ACC112 (cell line): ENCODE results near the gene ARHGEF2.
"Not testable (repeated sequence)": the region's sequence is repeated elsewhere in the genome, so short reads cannot be mapped to it uniquely, and the experiment has no call there.

Experiments
- H2AFZ ChIP-seq: fragments of 200-600 bp; sonication (generic); one replicate; pipeline ENCODE4 v1.6.0; 2017; ENCODE audit warnings: antibody characterized with exemption, low read length; ENCODE audit not compliant: unreplicated experiment
- H3K27ac ChIP-seq: fragments of 200-600 bp; sonication (generic); 2 replicates; pipeline ENCODE4 v1.5.1; 2014; ENCODE audit warnings: low read depth, mild to moderate bottlenecking, antibody characterized with exemption, low read length, moderate library complexity
- H3K27me3 ChIP-seq: fragments of 200-600 bp; sonication (generic); 2 replicates; pipeline ENCODE4 v1.6.1; 2014; ENCODE audit warnings: mild to moderate bottlenecking, antibody characterized with exemption, low read length, moderate library complexity, mixed read lengths; ENCODE audit not compliant: insufficient read depth
- H3K36me3 ChIP-seq: fragments of 200-600 bp; sonication (generic); 2 replicates; pipeline ENCODE4 v1.6.1; 2016; ENCODE audit warnings: mild to moderate bottlenecking, antibody characterized with exemption, low read length, moderate library complexity, mixed read lengths; ENCODE audit not compliant: insufficient read depth
- H3K4me1 ChIP-seq: fragments of 200-600 bp; sonication (generic); one replicate; pipeline ENCODE4 v1.6.1; 2016; ENCODE audit warnings: low read length, mixed read lengths; ENCODE audit not compliant: insufficient read depth, unreplicated experiment, control insufficient read depth
- H3K4me3 ChIP-seq: fragments of 200-600 bp; sonication (generic); 2 replicates; pipeline ENCODE4 v1.5.1; 2014; ENCODE audit warnings: mild to moderate bottlenecking, low read depth, low read length
- H3K79me2 ChIP-seq: fragments of 200-600 bp; sonication (generic); one replicate; pipeline ENCODE4 v1.6.0; 2016; ENCODE audit warnings: low read length; ENCODE audit not compliant: control insufficient read depth, unreplicated experiment, insufficient read depth

Gene ARHGEF2

DNA sequence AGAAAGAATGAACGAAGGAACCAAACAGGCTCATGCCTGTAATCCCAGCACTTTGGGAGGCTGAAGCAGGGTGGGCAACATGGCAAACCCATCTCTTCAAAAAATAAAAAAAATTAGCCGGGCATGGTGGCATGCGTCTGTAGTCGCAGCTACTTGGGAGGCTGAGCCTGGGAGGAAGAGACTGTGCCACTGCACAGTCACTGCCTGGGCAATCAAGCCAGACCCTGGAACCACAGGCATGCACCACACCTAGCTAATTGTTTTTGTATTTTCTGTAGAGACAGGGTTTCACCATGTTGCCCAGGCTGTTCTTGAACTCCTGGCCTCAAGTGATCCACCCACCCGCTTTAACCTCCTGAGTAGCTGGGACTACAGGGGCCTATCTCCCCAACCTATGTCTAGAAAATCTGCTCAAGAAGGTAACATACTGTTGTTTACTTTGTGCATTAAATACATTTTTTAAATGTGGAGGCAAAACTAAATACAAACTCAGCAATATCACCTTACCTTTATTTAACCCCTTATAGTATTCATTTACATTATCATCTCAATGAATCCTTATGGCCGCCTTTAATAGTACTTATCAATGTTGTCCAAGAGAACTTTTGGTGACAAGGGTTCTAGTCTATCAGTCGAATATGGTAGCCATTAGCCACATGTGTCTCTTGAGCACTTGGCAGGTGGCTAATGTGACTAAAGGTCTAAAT, 46.9 kb downstream of the ARHGEF2 start:
- Histone ChIP-seq H3K36me3 (peaks cover 39% of the 10 kb centered on the region), H2AFZ (no peak overlapping the region), H3K27ac (no peak overlapping the region), H3K27me3 (no peaks in the 10 kb centered on the region), H3K79me2 (peaks cover 74% of the 10 kb centered on the region), H3K4me3 (peak overlapping the region; percentile 92), H3K4me1 (peaks cover 36% of the 10 kb centered on the region)

DNA sequence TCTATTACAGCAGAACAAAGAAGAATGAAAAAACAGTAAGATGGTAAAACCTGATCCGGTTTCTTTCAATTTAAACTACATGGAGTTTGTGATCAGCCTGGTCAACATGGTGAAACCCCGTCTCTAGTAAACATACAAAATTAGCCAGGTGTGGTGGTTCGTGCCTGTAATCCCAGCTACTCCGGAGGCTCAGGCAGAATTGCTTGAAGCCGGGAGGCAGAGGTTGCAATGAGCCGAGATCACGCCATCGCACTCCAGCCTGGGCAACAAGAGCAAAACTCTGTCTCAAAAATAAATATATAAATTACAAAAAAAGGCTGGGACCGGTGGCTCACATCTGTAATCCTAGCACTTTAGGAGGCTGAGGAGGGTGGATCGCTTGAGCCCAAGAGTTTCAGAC, 47.6 kb downstream of the ARHGEF2 start:
- not testable (repeated sequence) for H3K27ac ChIP-seq, H3K27me3 ChIP-seq, H2AFZ ChIP-seq
- Histone ChIP-seq H3K4me1 (peaks cover 36% of the 10 kb centered on the region), H3K36me3 (peaks cover 44% of the 10 kb centered on the region), H3K4me3 (peak overlapping the region; percentile 92), H3K79me2 (peaks cover 78% of the 10 kb centered on the region)

DNA sequence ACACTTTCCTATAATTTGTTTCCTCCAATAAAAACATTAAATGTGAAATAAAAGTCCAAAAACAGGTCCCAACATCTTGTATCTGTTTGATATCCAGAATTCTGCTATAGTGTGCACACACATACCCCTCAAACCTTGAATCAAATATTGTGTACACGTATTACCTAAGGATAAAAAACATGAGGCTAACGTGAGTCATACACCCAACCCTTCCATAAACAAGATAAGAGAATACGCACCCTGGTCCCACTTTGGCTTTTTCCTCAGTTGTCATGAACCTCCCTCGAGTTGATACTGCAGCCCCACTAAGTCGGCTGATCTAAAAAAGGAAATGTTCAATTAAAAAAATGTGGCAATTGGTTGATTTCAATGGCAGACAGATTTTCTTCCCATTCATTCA, 49.3 kb downstream of the ARHGEF2 start:
- Histone ChIP-seq H3K4me1 (peaks cover 36% of the 10 kb centered on the region), H3K27ac (peak overlapping the region; percentile 3; the same call in 1 of the 2 replicates), H3K4me3 (no peak overlapping the region), H2AFZ (no peak overlapping the region), H3K27me3 (no peaks in the 10 kb centered on the region), H3K36me3 (peaks cover 49% of the 10 kb centered on the region), H3K79me2 (peaks cover 72% of the 10 kb centered on the region)

DNA sequence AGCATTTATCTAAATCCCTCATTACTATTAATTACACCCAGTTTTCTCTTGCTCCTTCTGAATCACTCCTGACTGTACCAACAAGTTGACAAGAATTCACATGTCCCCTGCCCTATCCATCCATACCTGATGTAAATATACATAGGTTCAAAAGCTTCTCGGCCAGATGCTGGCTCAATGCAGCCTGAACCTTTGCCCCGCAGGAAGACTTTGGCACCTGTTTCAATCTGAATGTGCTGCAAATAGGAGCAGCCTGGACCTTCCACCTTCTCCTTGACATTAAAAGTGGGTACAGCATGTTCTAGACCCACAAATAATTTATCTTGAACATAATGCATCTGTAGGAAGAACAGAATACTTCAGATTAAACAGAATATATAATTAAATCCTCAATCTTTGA, 52.8 kb downstream of the ARHGEF2 start:
- no peak overlapping the region for H3K4me3 ChIP-seq
- H3K79me2 ChIP-seq, result peaks cover 56% of the 10 kb centered on the region
- H3K36me3 ChIP-seq, result peaks cover 58% of the 10 kb centered on the region
- no peak overlapping the region for H2AFZ ChIP-seq
- no peak overlapping the region for H3K27ac ChIP-seq
- no peaks in the 10 kb centered on the region for H3K27me3 ChIP-seq
- H3K4me1 ChIP-seq, result peaks cover 13% of the 10 kb centered on the region

DNA sequence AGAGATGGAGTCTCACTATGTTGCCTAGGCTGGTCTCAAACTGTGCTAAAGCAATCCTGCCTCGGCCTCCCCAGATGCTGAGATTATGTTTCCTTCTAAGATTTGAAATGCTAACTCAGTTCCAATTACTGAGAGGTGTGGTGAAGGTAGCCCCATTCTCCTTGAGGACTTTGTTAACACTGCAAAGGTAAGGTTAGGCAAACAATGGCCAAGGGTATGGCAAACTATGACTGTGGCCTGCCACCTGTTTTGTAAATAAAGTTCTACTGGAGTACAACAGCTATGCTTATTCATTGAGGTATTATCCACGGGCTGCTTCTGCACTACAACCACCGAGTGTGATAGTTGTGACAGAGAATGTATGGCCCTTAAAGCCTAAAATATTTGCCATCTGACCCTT, 57.6 kb downstream of the ARHGEF2 start:
- Histone ChIP-seq H3K79me2 (peaks cover 24% of the 10 kb centered on the region), H3K27me3 (no peaks in the 10 kb centered on the region), H3K36me3 (peaks cover 63% of the 10 kb centered on the region)

DNA sequence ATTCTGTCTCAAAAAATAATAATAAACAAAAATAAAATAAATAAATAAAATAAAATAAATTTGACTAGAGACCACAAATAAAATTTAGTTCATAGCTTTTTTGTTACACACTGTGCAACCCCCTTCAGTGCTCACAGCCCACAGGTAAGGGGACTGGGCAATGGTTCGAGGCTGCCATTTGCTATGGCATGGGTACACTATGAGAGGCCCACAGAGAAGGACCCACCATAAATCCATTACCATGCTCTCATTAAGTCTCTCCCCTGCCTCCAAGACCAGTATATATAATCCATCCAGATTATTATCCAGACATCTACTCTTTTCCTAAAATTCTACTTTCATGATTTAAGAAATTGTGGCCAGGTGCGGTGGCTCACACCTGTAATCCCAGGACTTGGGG, 58.5 kb downstream of the ARHGEF2 start:
- no peaks in the 10 kb centered on the region for H3K4me1 ChIP-seq
- no peak overlapping the region for H3K27ac ChIP-seq
- H3K36me3 ChIP-seq, result peaks cover 59% of the 10 kb centered on the region
- H3K4me3 ChIP-seq, result no peak overlapping the region
- H2AFZ ChIP-seq, result no peak overlapping the region
- no peaks in the 10 kb centered on the region for H3K27me3 ChIP-seq
- peaks cover 24% of the 10 kb centered on the region for H3K79me2 ChIP-seq

More for the DNA sequence above, 57.6 kb downstream of the ARHGEF2 start:
- H3K4me1 ChIP-seq, result no peaks in the 10 kb centered on the region
- H3K4me3 ChIP-seq, result no peak overlapping the region
- no peak overlapping the region for H3K27ac ChIP-seq
- H2AFZ ChIP-seq, result no peak overlapping the region

DNA sequence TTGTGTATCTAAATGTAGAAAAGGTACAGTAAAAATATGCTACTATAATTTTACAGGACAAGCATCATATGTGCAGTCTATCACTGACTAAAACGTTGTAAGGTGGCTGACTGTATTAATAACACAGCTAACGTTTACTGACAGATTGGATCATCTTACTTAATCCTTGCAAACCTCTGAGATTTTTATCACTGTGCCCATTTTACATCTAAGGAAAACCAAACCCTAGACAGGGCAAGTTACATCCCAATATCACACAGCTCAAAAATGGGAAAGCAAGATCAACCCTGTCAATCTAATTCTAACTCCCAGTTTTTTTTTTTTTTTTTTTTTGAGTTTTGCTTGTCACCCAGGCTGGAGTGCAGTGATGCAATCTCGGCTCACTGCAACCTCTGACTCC, 59.7 kb downstream of the ARHGEF2 start:
- Histone ChIP-seq H3K36me3 (peaks cover 70% of the 10 kb centered on the region), H3K79me2 (peaks cover 24% of the 10 kb centered on the region), H3K27ac (no peak overlapping the region)

DNA sequence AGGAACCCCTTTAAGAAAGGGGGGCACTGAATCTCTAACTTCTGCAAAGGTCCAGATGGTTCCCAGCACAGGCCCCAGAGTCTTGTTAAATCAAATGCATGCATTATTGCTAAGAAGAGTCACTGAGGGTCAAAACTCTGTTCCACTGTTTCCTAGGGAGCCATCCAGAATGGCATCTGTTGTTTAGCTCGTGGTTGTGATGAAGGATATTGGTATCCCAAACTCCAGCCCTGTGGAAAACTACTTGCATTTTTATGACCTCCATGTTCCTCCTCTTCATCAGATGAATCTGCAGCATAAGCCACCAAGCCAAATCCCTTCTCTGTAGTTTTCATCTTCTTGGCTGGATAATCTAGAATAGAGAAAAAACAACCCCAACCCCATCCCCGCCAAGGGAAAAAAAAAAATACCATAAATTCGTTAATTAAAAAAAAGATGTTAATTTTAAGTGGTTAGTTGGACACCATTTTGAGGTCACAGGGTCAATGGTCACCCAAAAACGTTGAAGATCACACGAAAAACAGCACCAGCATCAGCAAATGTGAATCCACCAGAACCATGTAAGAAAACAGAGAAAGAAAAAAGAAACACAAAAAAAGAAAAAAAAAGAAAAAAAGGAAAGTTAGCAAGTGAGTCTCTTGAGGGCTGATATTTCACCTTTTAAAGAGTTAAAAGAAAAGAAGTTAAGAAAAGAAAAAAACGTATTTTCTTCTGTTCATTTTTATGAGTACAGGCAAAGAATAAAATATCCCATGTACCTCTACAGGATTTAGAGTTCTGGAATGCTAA, 64.2 kb downstream of the ARHGEF2 start:
- peaks cover 10% of the 10 kb centered on the region for H3K4me1 ChIP-seq
- peaks cover 16% of the 10 kb centered on the region for H3K79me2 ChIP-seq
- no peaks in the 10 kb centered on the region for H3K27me3 ChIP-seq
- peak overlapping the region; percentile 27; the same call in 1 of the 2 replicates for H3K27ac ChIP-seq
- no peak overlapping the region for H2AFZ ChIP-seq
- H3K36me3 ChIP-seq, result peaks cover 46% of the 10 kb centered on the region
- no peak overlapping the region for H3K4me3 ChIP-seq

More for the DNA sequence above, 59.7 kb downstream of the ARHGEF2 start:
- Histone ChIP-seq H3K27me3 (no peaks in the 10 kb centered on the region), H2AFZ (no peak overlapping the region), H3K4me3 (no peak overlapping the region), H3K4me1 (no peaks in the 10 kb centered on the region)

DNA sequence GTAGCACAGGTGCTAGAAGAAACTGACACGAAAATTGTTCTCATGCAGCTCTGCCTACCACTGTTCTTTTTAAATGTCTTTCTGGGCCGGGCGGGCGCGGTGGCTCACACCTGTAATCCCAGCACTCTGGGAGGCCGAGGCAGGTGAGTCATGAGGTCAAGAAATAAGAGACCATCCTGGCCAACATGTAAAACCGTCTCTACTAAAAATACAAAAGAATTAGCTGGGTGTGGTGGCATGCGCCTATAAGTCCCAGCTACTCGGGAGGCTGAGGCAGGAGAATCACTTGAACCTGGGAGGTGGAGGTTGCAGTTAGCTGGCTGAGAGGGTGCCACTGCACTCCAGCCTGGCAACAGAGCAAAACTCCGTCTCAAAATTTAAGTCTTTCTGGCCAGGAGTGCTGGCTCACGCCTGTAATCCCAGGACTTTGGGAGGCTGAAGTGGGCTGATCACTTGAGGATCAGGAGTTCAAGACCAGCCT, 66.3 kb downstream of the ARHGEF2 start:
- Histone ChIP-seq H2AFZ (no peak overlapping the region), H3K79me2 (peaks cover 19% of the 10 kb centered on the region), H3K4me3 (peak overlapping the region; percentile 92; the same call in 1 of the 2 replicates), H3K36me3 (peaks cover 31% of the 10 kb centered on the region), H3K27ac (peak overlapping the region; percentile 86), H3K4me1 (peaks cover 10% of the 10 kb centered on the region), H3K27me3 (no peaks in the 10 kb centered on the region)

DNA sequence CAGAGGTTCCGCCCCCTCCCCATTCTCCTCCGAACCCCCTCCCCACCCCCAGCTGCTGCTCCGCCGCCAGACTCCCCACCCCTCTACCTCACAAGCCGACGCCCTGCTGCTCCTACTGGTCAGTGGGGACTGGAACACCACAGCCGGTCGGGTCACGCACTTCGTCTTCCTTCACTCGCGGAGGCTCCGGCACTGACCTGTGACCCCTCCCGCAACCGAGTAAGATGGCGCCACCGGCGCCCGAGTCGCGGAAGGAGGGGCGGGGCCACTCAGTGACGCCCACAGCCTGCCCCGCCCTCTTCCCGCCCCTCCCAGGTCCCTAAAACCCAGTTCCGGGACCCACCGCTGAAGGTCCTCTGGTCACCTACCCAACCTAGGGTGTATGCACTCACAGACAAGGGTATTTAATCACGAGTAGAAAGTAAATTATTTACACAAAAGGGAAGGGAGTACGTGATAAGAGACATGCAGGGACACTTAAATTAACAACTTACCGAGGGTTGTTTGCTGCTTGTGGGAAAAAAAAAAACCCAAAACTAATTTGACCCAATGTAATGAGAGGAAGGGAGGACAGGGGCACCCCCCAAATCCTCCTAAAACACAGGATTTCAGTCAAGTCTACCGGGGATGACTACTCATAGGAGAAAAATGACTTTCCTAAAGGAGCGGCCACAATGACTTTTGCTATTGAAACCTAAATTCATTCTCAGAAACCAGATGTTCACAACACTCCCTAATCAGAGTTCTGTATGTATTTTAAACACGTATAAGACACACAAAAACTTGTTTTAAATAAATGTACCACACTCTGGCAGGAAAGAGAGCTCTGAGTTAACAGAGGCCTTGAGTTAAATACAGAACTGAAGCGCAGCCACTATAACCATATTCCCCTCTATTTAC, 66.9 kb downstream of the ARHGEF2 start, which contains the start of gene RIT1:
TSS of gene RIT1 (minus strand) at position 194 of the 900 bp plus-strand sequence. CDS start 588 bp downstream, outside the sequence.
- H2AFZ ChIP-seq, result no peak within 1 kb of the TSS
- peak within 1 kb of the TSS; percentile 92 for H3K4me3 ChIP-seq
- H3K79me2 ChIP-seq, result peaks cover 19% of the 10 kb centered on the region
- no peaks in the 10 kb centered on the region for H3K27me3 ChIP-seq
- peaks cover 10% of the 10 kb centered on the region for H3K4me1 ChIP-seq
- peaks cover 24% of the 10 kb centered on the region for H3K36me3 ChIP-seq
- H3K27ac ChIP-seq, result peak within 1 kb of the TSS; percentile 86
